GM12878 (cell line): Measurements from ENCODE around the gene SRMS. TPM values are rescaled to one million over a fixed set of nuclear protein-coding genes. Genes with fewer than 3 reads are reported as not detected.

ENCODE experiments used
- ATAC-seq: fragments of 200-7000 bp; cut with Tn5 transposase; 3 replicates; pipeline ENCODE4 v1.9.1; 2020; ENCODE audit warnings: mild to moderate bottlenecking, moderate library complexity
- BruUV-seq: library from RNA; stranded (reverse); fragments of 400-500 nt; replicated peaks from 2 replicates; lab custom pipeline; 2021; lab: Mats Ljungman, UMichigan
- CTCF ChIA-PET: fragments of 300-600 bp; sonication (Branson Sonifier 250); formaldehyde crosslinking; extraction: SDS; loops from one replicate; lab custom pipeline; 2021; ENCODE audit warnings: inconsistent platforms; lab: Yijun Ruan, JAX
- POLR2A ChIA-PET: fragments of 350-600 bp; formaldehyde crosslinking; extraction: SDS; loops from one replicate; lab custom pipeline; 2021; ENCODE audit warnings: inconsistent platforms; lab: Charles Lee
- RAD21 ChIA-PET: fragments of 300-600 bp; sonication (Branson Sonifier 250); formaldehyde crosslinking; loops from one replicate; lab custom pipeline; 2023; ENCODE audit warnings: antibody characterized with exemption; ENCODE audit not compliant: unreplicated experiment; lab: Charles Lee
- SMC1A ChIA-PET: fragments of 300-600 bp; sonication (Branson Sonifier 250); formaldehyde crosslinking; loops from one replicate; lab custom pipeline; 2023; ENCODE audit not compliant: unreplicated experiment, uncharacterized antibody; lab: Charles Lee
- DNase-seq: peaks from one replicate; pipeline ENCODE4 v3.0.0-alpha.2; 2011; ENCODE audit warnings: low read depth, low spot score
- FAIRE-seq: peaks from 3 replicates; lab custom pipeline; 2011; peaks lifted over from hg19 to GRCh38; lab: Jason Lieb, UNC
- H2AFZ ChIP-seq: 2 replicates; pipeline ENCODE4 v1.6.0; 2011; ENCODE audit warnings: low read depth, low read length, control low read depth; ENCODE audit not compliant: control insufficient read depth
- H3K27ac ChIP-seq: 2 replicates; pipeline ENCODE4 v1.5.1; 2011; ENCODE audit warnings: control low read depth; ENCODE audit not compliant: control insufficient read depth, insufficient read depth
- H3K27me3 ChIP-seq, 2 experiments: replicated peaks in 1 of 2; 2 replicates each; pipeline versions ENCODE4 v1.6.0 to v1.6.1; 2011; ENCODE audit warnings: low read length in 1 of 2; ENCODE audit not compliant: control insufficient read depth in 2 of 2, insufficient read depth in 2 of 2
- H3K36me3 ChIP-seq, 2 experiments: 2 replicates each; pipeline ENCODE4 v1.5.1; 2011; ENCODE audit warnings: low read length in 1 of 2; ENCODE audit not compliant: control insufficient read depth in 2 of 2, insufficient read depth in 2 of 2
- H3K4me1 ChIP-seq: 2 replicates; pipeline ENCODE4 v1.6.1; 2011; ENCODE audit warnings: mild to moderate bottlenecking, low read length, moderate library complexity, mixed read lengths; ENCODE audit not compliant: control insufficient read depth, insufficient read depth
- H3K4me2 ChIP-seq: 2 replicates; pipeline ENCODE4 v1.6.0; 2011; ENCODE audit warnings: control low read depth; ENCODE audit not compliant: control insufficient read depth, insufficient read depth
- H3K4me3 ChIP-seq: fragments of 200-600 bp; sonication (generic); 2 replicates; pipeline ENCODE4 v1.5.1; 2016
- H3K79me2 ChIP-seq: 2 replicates; pipeline ENCODE4 v1.6.0; 2011; ENCODE audit warnings: low read length; ENCODE audit not compliant: control insufficient read depth, insufficient read depth
- H3K9ac ChIP-seq: 2 replicates; pipeline ENCODE4 v1.8.0; 2011; ENCODE audit warnings: low read length, control low read depth, mixed read lengths; ENCODE audit not compliant: control insufficient read depth, insufficient read depth
- H3K9me3 ChIP-seq: replicated peaks from 3 replicates; pipeline ENCODE4 v1.5.1; 2011; ENCODE audit warnings: mild to moderate bottlenecking, low read length; ENCODE audit not compliant: control insufficient read depth, insufficient read depth
- H4K20me1 ChIP-seq: 2 replicates; pipeline ENCODE4 v1.6.0; 2011; ENCODE audit not compliant: control insufficient read depth, insufficient read depth
- CHD4 ChIP-seq: fragments of 200-600 bp; sonication (generic); IDR thresholded peaks from 2 replicates; pipeline ENCODE4 v1.6.1; 2016; ENCODE audit warnings: mild to moderate bottlenecking
- CREB1 ChIP-seq: IDR thresholded peaks from 2 replicates; pipeline ENCODE4 v1.6.1; 2012; ENCODE audit warnings: low read depth, mild to moderate bottlenecking, inconsistent platforms
- EGR1 ChIP-seq, 2 experiments: IDR thresholded peaks; 1 replicate in 1 of 2; 2 replicates in 1 of 2; pipeline ENCODE4 v1.6.1; 2011 to 2012; ENCODE audit warnings: low read depth in 2 of 2, low read length in 2 of 2, borderline replicate concordance in 1 of 2, mild to moderate bottlenecking in 1 of 2, moderate library complexity in 1 of 2
- PML ChIP-seq: IDR thresholded peaks from 2 replicates; pipeline ENCODE4 v1.6.1; 2012; ENCODE audit warnings: low read length, inconsistent platforms
- ZBTB40 ChIP-seq: fragments of 450-650 bp; IDR thresholded peaks from 2 replicates; pipeline ENCODE4 v1.6.1; 2016; ENCODE audit warnings: mild to moderate bottlenecking, moderate library complexity, borderline replicate concordance
- WGBS: methylation state at CpG from one replicate; pipeline ENCODE4 v1.1.6; 2016; ENCODE audit warnings: low lambda C conversion rate; ENCODE audit not compliant: insufficient replicate concordance, insufficient coverage; ENCODE audit errors: missing lambda C conversion rate; 5-methylcytosine and 5-hydroxymethylcytosine counted together
- in situ Hi-C: fragments of 300-500 bp; cut with MboI; formaldehyde crosslinking; loops from 9 replicates; pipeline ENCODE4 v1.14.3; 2018; ENCODE audit warnings: mixed read lengths
- intact Hi-C: fragments of 100-400 bp; cut with micrococcal nuclease; formaldehyde crosslinking; loops from one replicate; pipeline ENCODE4 v1.14.2; 2022; ENCODE audit not compliant: unreplicated experiment
- polyA plus RNA-seq, 11 experiments: library from polyadenylated mRNA; depleted of rRNA in 4 of 11; unstranded in 6 of 11; stranded (reverse) in 5 of 11; fragments of >200 nt; fragmentation: Nextera tagmentation in 4 of 11; fragmentation: Illumina TruSeq in 1 of 11; extraction: Ambion mirVana in 4 of 11; extraction: Trizol in 1 of 11; gene quantifications; 1 replicate in 1 of 11; 2 replicates in 10 of 11; pipeline versions ENCODE4 v1.2.1 to v1.2.3, GENCODE V29; 2011 to 2016; ENCODE audit warnings: inconsistent platforms in 2 of 11, missing spikeins in 2 of 11, low read depth in 1 of 11
- total RNA-seq, 4 experiments: library from RNA; depleted of rRNA in 3 of 4; stranded (reverse); fragments of >200 nt in 3 of 4; fragmentation: Illumina TruSeq in 1 of 4; extraction: Trizol in 1 of 4; gene quantifications; 2 replicates each; pipeline versions ENCODE4 v1.2.1 to v1.2.3, GENCODE V29; 2013 to 2021

The SRMS gene
- total and polyA plus RNA-seq, 10 of the 15 experiments (the other 5 are each of a cell fraction or from before 2014, with no cell fraction given), result not detected

GRCh38 chr20:63539092-63539430 is 8.5 kb downstream of the SRMS start:
- ChIA-PET SMC1A (interaction anchor here (1.0 to 2.6 kb wide), 7 partner anchors 15 to 582 kb away, joined by 3 to 13 read pairs (median 4); partner anchors contain the start of genes FNDC11 and RTEL1), RAD21 (interaction anchor here (0.7 to 3.2 kb wide), 12 partner anchors 12 to 458 kb away, joined by 4 to 41 read pairs (median 16); partner anchors contain the start of genes GMEB2, HELZ2, PPDPF and RTEL1), POLR2A (interaction anchor here (0.8 to 1.3 kb wide), 2 partner anchors 88 to 501 kb away, joined by 3 to 4 read pairs; partner anchors contain the start of gene GMEB2), CTCF (interaction anchor here (0.6 to 2.9 kb wide), 11 partner anchors 35 to 518 kb away, joined by 3 to 25 read pairs (median 4); partner anchors contain the start of genes HELZ2, LIME1 and TPD52L2)
- in situ Hi-C loops, result no loop called here
- ATAC-seq (no peak), DNase-seq (no peak), FAIRE-seq (no peak)
- BruUV-seq, result no TSS peak
- H2AFZ ChIP-seq, result no peak overlapping the region
- intact Hi-C loops, result loop anchor here (2.0 to 5.0 kb wide), 5 partner anchors 40 to 583 kb away; partner anchors contain the start of gene GMEB2
- H3K27ac ChIP-seq, result no peak overlapping the region
- no peak overlapping the region for H3K4me3 ChIP-seq
- H3K36me3 ChIP-seq, result no peaks in the 10 kb centered on the region
- H3K4me1 ChIP-seq, result peaks cover 26% of the 10 kb centered on the region
- no peaks in the 10 kb centered on the region for H3K27me3 ChIP-seq
- WGBS, result 82% methylated on average over 11 of the region's 12 CpGs
- H3K9ac ChIP-seq, result no peak overlapping the region
- TF ChIP-seq ZBTB40, result no peak
- no peak for TF ChIP-seq EGR1 (IDR thresholded peaks at IDR 0.05; ENCODE audit: borderline replicate concordance in 1 of 2, low read depth in 2 of 2, low read length in 2 of 2)
- TF ChIP-seq CHD4, result no peak
- no peak for TF ChIP-seq CREB1
- no peak for TF ChIP-seq PML
- no peaks in the 10 kb centered on the region for H3K9me3 ChIP-seq
- no peaks in the 10 kb centered on the region for H3K79me2 ChIP-seq
- no peak overlapping the region for H3K4me2 ChIP-seq
- H4K20me1 ChIP-seq, result no peaks in the 10 kb centered on the region
